HepG2 (cell line): ENCODE results near the gene SP5. TPM values are rescaled to one million over a fixed set of nuclear protein-coding genes. Genes with fewer than 3 reads are reported as not detected.
A peak's percentile ranks its signal among the peaks of the same experiment; 100 is the strongest.

ENCODE experiments used
- AKNA ChIP-seq: sonication (generic); formaldehyde crosslinking; IDR thresholded peaks from 2 replicates; pipeline ENCODE4 v1.4.0; 2020; ENCODE audit warnings: missing genetic modification reagents, borderline replicate concordance
- CREB1 ChIP-seq, 2 experiments: fragments of 450-650 bp in 1 of 2; IDR thresholded peaks; 2 replicates each; pipeline ENCODE4 v1.6.1; 2016 to 2017; ENCODE audit warnings: control low read depth in 1 of 2, mild to moderate bottlenecking in 1 of 2, missing compliant biosample characterization in 1 of 2, missing genetic modification characterization in 1 of 2
- HDAC2 ChIP-seq: sonication (generic); formaldehyde crosslinking; IDR thresholded peaks from 2 replicates; pipeline ENCODE4 v1.4.0; 2020; ENCODE audit warnings: missing genetic modification reagents
- NFAT5 ChIP-seq: sonication (generic); formaldehyde crosslinking; IDR thresholded peaks from 2 replicates; pipeline ENCODE4 v1.4.0; 2020; ENCODE audit warnings: missing genetic modification reagents
- ZBED4 ChIP-seq: sonication (generic); formaldehyde crosslinking; IDR thresholded peaks from 2 replicates; pipeline ENCODE4 v1.4.0; 2020; ENCODE audit warnings: missing genetic modification reagents, borderline replicate concordance
- ZNF10 ChIP-seq: sonication (generic); formaldehyde crosslinking; IDR thresholded peaks from 2 replicates; pipeline ENCODE4 v1.4.0; 2020; ENCODE audit warnings: mild to moderate bottlenecking, low read depth, missing genetic modification reagents, borderline replicate concordance
- ZNF101 ChIP-seq: sonication (generic); formaldehyde crosslinking; IDR thresholded peaks from 2 replicates; pipeline ENCODE4 v1.4.0; 2020; ENCODE audit warnings: mild to moderate bottlenecking, low read depth, missing genetic modification reagents, borderline replicate concordance
- ZNF446 ChIP-seq: sonication (generic); formaldehyde crosslinking; IDR thresholded peaks from 2 replicates; pipeline ENCODE4 v1.5.0; 2020; ENCODE audit warnings: mild to moderate bottlenecking, missing genetic modification reagents
- ZSCAN31 ChIP-seq: sonication (generic); formaldehyde crosslinking; IDR thresholded peaks from 2 replicates; pipeline ENCODE4 v1.5.0; 2020; ENCODE audit warnings: low read depth, mild to moderate bottlenecking, missing genetic modification reagents
- polyA plus RNA-seq, 8 experiments: library from polyadenylated mRNA; depleted of rRNA in 3 of 8; stranded (reverse) in 7 of 8; unstranded in 1 of 8; fragments of >200 nt; fragmentation: Illumina TruSeq in 4 of 8; extraction: Trizol in 4 of 8; gene quantifications; 2 replicates each; pipeline versions ENCODE4 v1.2.1 to v1.2.3, GENCODE V29; 2011 to 2016; ENCODE audit warnings: low read depth in 4 of 8, missing spikeins in 1 of 8, mixed read lengths in 1 of 8; ENCODE audit not compliant: insufficient read depth in 1 of 8
- total RNA-seq, 5 experiments: library from RNA; depleted of rRNA; stranded (reverse); fragments of >200 nt; fragmentation: Illumina TruSeq; extraction: Trizol; gene quantifications; 2 replicates each; pipeline ENCODE4 v1.2.3, GENCODE V29; 2016; ENCODE audit warnings: low read depth in 1 of 5

Gene SP5
- total and polyA plus RNA-seq, 2 of the 13 experiments (the other 11 are each of a cell fraction or from before 2014, with no cell fraction given), result 50.8 to 119 TPM

- peak; percentile 14; the same call in 1 of the 2 replicates for TF ChIP-seq NFAT5 (CRISPR knock-in tag)
- TF ChIP-seq ZBED4 (CRISPR knock-in tag), result no peak
- no peak for TF ChIP-seq ZNF446 (CRISPR knock-in tag)
- no peak for TF ChIP-seq CREB1 (IDR thresholded peaks at IDR 0.05)
- no peak for TF ChIP-seq CREB1 (CRISPR knock-in tag; IDR thresholded peaks at IDR 0.05)
- TF ChIP-seq ZNF10 (CRISPR knock-in tag), result no peak
- 0 out of 2 replicates have a peak, but pooled peaks have one; percentile 73 for TF ChIP-seq AKNA
- no peak for TF ChIP-seq HDAC2
- TF ChIP-seq ZNF101, result no peak
- no peak for TF ChIP-seq ZSCAN31 (CRISPR knock-in tag)
Measured at GRCh38 chr2:170713543-170714380, 1.4 kb upstream of the SP5 start (continued).
